ENCODE results near the gene CDC42EP4.
A peak's percentile ranks its signal among the peaks of the same experiment; 100 is the strongest.

Gene CDC42EP4

GRCh38 chr17:73304971-73305812, 6.6 kb downstream of the CDC42EP4 start:
- FAIRE-seq (peak; percentile 79), DNase-seq (ENCODE audit: insufficient read length, low spot score) (peak; percentile 83)

GRCh38 chr17:73304438-73304837, 7.4 kb downstream of the CDC42EP4 start:
- no peak for DNase-seq (ENCODE audit: insufficient read length, low spot score)
- no peak for FAIRE-seq

- FAIRE-seq: no peak
Measured at GRCh38 chr17:73302189-73302588, 9.6 kb downstream of the CDC42EP4 start.

GRCh38 chr17:73301369-73301768, 10.4 kb downstream of the CDC42EP4 start:
- FAIRE-seq (no peak), DNase-seq (ENCODE audit: insufficient read length, low spot score) (no peak)

More at GRCh38 chr17:73302189-73302588, 9.6 kb downstream of the CDC42EP4 start:
- no peak for DNase-seq (ENCODE audit: insufficient read length, low spot score)

GRCh38 chr17:73300392-73300791, 11.4 kb downstream of the CDC42EP4 start:
- FAIRE-seq: no peak

GRCh38 chr17:73297934-73298861, 13.6 kb downstream of the CDC42EP4 start:
- FAIRE-seq: no peak
- no peak for DNase-seq (ENCODE audit: insufficient read length, low spot score)

More at GRCh38 chr17:73300392-73300791, 11.4 kb downstream of the CDC42EP4 start:
- DNase-seq (ENCODE audit: insufficient read length, low spot score): no peak

GRCh38 chr17:73293480-73293911, 18.3 kb downstream of the CDC42EP4 start:
- FAIRE-seq: peak; percentile 63
- DNase-seq (ENCODE audit: insufficient read length, low spot score): no peak

GRCh38 chr17:73293031-73293430, 18.8 kb downstream of the CDC42EP4 start:
- FAIRE-seq (no peak), DNase-seq (ENCODE audit: insufficient read length, low spot score) (no peak)

GRCh38 chr17:73292031-73292531, 19.7 kb downstream of the CDC42EP4 start:
- DNase-seq (ENCODE audit: insufficient read length, low spot score) (peak; percentile 67), FAIRE-seq (peak; percentile 69)

DNA sequence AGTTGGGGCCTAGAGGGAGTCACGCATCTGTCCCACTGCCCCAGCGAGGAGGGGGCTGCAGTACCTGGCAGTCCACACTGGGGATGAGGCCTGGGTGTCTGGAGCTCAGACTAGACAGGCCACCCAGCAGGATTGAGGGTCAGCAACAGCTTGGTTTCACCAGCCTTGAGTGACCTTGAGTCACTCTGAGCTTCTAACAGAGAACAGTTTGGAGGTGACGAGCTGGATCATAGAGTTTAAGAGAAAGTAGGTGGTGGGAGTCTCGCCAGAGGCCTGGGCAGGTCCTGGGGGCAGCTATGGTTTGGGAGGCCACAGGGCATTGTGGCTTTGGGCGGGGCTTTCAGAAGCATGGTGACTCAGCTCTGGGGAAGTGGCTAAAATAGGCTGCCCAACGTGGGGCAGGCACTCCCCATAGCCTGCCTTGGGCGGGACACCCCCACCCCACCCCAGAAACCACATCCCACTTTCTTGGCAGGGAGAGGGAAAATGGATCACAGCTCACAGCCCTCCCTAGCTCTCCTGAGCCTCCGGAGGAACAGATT, 20.5 kb downstream of the CDC42EP4 start:
- DNase-seq (ENCODE audit: insufficient read length, low spot score) (peak; percentile 91), FAIRE-seq (no peak)

DNA sequence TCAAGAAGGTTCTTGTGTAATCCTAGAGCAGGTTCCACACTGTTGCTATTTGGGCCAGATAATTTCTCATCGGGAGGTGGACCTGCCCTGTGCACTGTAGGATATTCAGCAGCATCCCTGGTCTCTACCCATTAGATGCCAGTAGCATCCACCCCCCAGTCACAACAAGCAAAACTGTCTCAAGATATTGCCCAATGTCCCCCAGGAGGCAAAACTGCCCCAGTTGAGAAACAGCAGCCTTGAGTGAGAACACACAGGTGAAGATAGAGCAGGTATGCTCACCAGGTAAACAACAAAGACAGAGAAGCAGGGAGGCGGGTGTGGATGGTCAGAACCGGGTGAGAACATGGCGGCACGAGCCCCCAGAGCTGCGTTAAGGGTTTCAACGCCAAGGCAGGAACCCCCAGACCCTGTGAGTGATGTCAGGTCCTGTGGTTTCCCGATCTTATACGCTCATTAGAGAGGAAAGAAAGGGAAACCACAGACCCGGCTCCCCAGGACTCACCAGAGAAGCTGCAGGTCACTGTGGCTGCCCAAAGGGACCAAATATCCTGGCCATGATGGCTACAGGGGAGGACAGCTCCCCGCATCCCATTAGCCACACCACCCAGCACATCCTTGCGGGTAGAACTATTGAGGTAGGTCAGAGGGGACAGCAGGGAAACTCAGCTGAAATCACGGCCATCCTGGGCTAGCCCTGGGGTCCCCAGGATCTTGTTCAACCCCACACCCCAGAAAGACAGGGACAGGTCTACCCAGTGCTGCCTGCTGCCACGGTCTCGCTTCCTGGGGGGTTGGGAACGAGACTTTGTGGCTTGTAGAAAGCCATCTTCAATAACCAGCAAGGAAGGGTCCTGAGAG, 21.2 kb downstream of the CDC42EP4 start:
- FAIRE-seq (no peak), DNase-seq (ENCODE audit: insufficient read length, low spot score) (no peak)

DNA sequence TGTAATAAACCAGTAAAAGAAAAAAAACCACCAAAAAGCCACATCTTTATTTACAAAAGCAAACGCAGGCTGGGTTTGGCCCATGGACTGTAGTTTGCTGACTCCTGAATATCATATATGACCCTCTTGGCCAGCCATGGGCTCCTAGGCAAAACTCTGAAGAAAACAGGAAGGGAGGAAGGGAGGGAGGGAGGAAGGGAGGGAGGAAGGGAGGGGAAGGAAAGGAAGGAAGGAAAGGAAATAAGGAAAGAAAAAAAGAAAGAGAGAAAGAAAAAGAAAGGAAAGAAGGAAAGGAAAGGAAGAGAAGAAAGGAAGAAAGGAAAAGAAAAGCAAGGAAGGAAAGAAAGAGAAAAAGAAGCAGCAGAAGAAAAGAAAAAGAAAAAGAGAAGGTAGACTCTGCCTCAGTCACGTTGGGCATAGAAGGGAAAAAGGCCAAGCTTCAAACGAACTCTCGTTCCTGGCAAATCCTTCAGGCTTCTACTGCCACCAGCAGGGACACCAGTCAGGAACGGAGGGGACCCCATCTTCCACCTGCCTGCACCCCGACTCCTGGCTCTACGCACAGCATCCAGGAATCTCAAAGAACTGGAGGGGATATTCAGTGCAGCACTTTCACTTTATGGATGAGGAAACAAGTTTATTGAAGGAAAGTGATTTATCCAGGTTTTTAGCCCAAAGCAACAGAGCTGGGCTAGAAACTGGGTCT, 22.1 kb downstream of the CDC42EP4 start:
- no peak for FAIRE-seq
- no peak for DNase-seq (ENCODE audit: insufficient read length, low spot score)

DNA sequence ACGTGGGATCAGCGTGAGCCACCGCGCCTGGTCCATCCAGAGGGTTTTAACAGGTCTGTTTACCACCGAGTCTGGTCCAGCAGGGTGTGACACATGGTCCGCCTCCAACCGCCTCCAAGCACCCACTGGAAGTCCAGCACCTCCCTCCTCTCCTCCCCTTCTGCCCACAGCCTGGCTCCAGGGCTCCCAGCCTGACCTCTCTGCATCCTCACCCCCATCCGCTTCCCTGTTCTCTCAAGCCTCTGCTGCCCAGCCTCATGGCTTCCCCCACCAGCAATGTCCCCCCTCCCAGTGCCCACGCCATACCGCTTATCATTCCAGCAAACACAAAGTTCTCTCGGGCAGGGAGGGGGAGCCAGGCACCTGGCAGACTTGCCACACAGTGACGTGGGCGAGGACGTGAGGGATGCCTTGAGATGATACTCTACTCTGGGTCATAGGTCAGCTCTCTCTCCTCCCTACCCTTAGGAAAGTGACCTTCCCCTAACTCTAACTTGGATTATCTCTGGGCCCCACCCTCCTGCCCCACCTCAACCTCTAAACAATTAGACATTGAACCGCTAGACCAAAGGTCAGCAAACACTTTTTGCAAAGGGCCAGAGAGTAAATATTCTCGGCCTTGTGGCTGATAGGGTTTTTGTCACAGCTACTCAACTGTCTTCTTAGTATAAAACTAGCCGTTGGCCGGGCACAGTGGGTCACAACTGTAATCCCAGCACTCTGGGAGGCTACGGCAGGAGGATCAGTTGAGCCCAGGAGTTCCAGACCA, 23.1 kb downstream of the CDC42EP4 start:
- FAIRE-seq (no peak), DNase-seq (ENCODE audit: insufficient read length, low spot score) (no peak)

DNA sequence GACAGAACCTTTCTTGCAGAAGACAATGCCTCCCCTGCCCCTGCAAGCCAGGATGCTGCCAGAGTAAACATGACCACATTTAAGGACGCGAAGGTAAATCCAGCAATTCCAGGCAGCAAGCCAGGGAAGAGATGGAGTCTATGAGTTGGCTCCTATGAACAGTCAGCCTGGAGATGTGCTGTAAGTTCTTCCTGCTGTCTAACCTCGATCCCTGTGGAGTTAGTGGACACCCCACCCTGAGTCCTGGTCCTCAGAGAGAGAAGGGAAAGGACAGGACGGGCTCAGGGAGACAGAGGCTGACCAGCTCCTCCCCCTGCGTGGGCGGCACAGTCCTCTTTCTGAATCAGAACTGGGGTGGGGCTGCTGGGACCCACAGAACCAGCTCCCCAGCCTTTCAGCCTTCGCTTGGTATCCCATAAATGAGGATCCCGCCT, 24.9 kb downstream of the CDC42EP4 start:
- DNase-seq (ENCODE audit: insufficient read length, low spot score) (no peak), FAIRE-seq (no peak)

DNA sequence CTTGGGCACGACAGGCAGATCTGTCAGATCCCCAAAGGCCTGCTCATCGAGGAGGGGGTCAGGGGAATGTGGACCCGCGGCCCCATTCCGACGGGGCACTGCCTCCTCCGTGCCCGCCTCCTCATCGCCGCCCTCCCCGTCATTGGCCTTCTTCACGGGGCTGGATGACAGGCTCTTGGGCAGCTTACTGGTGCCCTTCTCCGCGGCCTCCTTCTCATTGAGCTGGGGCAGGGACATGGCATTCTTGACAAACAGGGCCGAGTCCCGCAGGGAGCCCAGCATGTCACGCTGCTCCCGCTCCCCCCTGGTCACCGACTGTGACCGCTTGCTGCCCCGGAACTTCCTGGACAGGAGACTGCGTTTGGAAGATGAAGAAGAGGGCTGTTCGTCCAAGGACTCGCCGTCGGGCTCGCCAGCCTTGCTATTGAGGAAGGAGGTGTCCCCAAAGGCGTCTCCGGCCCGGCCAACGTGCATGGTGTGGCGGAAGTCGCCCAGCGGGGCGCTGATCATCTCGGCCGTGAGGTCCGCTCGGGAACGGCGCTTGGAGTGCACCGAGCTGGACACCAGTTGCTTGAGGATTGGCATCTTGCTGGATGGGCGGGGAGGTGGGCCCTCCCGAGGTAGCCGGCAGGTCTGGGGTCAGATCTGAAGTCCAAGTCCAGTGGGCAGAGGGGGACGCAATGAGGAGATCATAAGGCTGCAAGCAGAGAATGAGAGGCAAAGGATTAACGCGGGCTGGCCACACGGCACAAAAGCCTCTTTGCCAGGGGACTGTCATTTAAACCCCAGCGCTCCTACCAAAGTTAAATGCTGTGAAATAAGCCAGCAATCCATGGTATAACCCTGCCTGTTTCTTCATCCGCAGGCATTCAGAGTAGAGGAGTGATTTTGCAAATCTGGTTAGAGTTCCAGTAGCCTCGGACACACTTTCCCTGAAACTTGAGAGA, 25.6 kb downstream of the CDC42EP4 start:
- FAIRE-seq (no peak), DNase-seq (ENCODE audit: insufficient read length, low spot score) (no peak)

- FAIRE-seq: no peak
- DNase-seq (ENCODE audit: insufficient read length, low spot score): no peak
Measured at GRCh38 chr17:73285603-73285908, 26.2 kb downstream of the CDC42EP4 start.

DNA sequence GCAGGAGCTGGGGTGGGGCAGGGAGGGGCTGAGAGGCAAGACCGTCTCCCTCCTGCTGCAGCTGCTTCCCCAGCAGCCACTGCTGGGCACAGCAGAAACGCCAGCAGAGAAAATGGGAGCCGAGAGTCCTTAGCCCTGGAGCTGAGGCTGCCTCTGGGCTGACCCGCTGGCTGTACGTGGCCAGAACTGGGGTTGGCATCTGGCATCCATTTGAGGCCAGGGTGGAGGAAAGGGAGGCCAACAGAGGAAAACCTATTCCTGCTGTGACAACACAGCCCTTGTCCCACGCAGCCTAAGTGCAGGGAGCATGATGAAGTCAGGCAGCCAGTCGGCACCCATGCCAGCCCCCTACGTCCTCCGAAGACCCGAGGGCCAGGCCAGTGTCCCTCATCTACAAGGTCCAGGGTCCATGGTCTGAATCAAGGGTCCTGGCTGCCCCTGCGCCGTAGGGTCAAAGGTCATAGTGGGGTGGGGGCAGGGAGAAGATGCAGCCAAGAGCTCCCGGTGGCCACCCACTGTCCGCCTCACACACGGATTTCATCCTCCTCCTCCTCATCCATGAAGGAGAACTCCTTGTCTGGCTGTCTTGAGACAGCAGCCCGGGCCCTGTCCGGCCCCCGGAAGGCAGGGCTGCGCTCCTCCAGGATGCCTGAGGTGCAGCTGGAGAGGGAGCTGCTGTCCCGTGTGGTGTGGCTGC, 26.7 kb downstream of the CDC42EP4 start:
- DNase-seq (ENCODE audit: insufficient read length, low spot score) (no peak), FAIRE-seq (no peak)
